GOT3 (cell line): ENCODE results near the gene OTOF.

ENCODE experiments used
- DNase-seq: peaks from one replicate; lab custom pipeline; 2025; ENCODE audit warnings: mixed read lengths; lab: John Stamatoyannopoulos, UW

The OTOF gene

GRCh38 chr2:26500406-26500805, 22.5 kb upstream of the OTOF start:
- DNase-seq, result no peak

GRCh38 chr2:26495705-26496297, 17.9 kb upstream of the OTOF start:
- no peak for DNase-seq

- no peak for DNase-seq
Observed at GRCh38 chr2:26494891-26495290, 17.0 kb upstream of the OTOF start.

GRCh38 chr2:26494199-26494598, 16.3 kb upstream of the OTOF start:
- DNase-seq, result no peak

- DNase-seq, result no peak
Observed at GRCh38 chr2:26493566-26493965, 15.6 kb upstream of the OTOF start.

GRCh38 chr2:26492749-26493515, 15.0 kb upstream of the OTOF start:
- no peak for DNase-seq

GRCh38 chr2:26491563-26492167, 13.7 kb upstream of the OTOF start:
- DNase-seq, result no peak

- no peak for DNase-seq
Observed at GRCh38 chr2:26489213-26489850, 11.4 kb upstream of the OTOF start.

- no peak for DNase-seq
Observed at GRCh38 chr2:26488463-26489212, 10.7 kb upstream of the OTOF start.

- DNase-seq, result no peak
Observed at GRCh38 chr2:26487192-26487591, 9.3 kb upstream of the OTOF start.

- DNase-seq, result no peak
Observed at GRCh38 chr2:26486789-26487188, 8.9 kb upstream of the OTOF start.

GRCh38 chr2:26485725-26486418, 7.9 kb upstream of the OTOF start:
- DNase-seq, result no peak

GRCh38 chr2:26485099-26485498, 7.2 kb upstream of the OTOF start:
- no peak for DNase-seq

- DNase-seq, result no peak
Observed at GRCh38 chr2:26484579-26484978, 6.7 kb upstream of the OTOF start.

- no peak for DNase-seq
Observed at GRCh38 chr2:26483957-26484565, 6.1 kb upstream of the OTOF start.

- DNase-seq, result no peak
Observed at GRCh38 chr2:26483516-26483915, 5.6 kb upstream of the OTOF start.

GRCh38 chr2:26483027-26483326, 5.1 kb upstream of the OTOF start:
- no peak for DNase-seq

GRCh38 chr2:26482211-26483026, 4.5 kb upstream of the OTOF start:
- DNase-seq, result no peak

- no peak for DNase-seq
Observed at GRCh38 chr2:26481706-26482105, 3.8 kb upstream of the OTOF start.
